ENCODE results near the gene HARS1. TPM values are rescaled to one million over a fixed set of nuclear protein-coding genes. Genes with fewer than 3 reads are reported as not detected.

The HARS1 gene
- total and polyA plus RNA-seq, 2 of the 13 experiments (the other 11 are each of a cell fraction or from before 2014, with no cell fraction given): 36.9 to 66.2 TPM

DNA sequence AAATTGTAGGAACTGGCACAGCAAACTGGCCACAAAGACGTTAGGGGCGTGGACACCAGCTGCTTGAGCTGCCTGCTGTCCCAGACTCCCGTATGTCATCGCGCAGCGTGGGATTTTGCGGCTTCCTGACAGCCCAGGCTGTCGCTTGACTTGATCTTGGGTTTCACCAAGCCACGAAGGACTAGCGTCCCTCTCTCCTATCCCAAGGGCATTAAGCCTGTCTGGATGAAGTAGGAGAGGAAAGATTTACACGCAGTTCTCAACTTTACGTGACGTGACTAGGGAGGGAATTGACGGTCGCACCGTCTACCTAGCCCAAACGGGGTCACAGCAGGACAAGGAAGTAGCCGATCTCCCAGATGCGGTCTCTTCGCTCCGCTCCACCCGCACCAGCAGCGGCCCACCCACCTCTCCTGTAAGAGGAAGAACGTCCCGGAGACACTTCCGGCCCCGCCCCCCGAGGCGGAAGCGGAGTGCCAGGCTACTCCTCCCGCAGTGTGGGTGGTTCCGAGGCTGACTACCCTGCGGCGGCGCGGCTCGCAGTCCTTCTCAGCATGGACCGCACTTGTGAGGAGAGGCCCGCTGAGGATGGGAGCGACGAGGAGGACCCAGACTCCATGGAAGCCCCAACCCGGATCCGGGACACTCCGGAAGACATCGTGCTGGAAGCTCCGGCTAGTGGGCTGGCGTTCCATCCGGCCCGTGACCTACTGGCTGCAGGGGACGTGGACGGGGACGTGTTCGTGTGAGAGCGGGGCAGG, 26.6 kb downstream of the HARS1 start, which contains the start of gene WDR55 (continued):
- TF ChIP-seq ZBTB40 (IDR thresholded peaks at IDR 0.05) (peak; percentile 66), ZBTB40 (CRISPR knock-in tag; IDR thresholded peaks at IDR 0.05) (no peak; the same call in 1 of the 2 replicates), GTF2F1 (IDR thresholded peaks at IDR 0.05; ENCODE audit: low read length) (no peak), FIP1L1 (IDR thresholded peaks at IDR 0.05; ENCODE audit: borderline replicate concordance, insufficient read depth, low read depth, low read length) (no peak), ZNF101 (CRISPR knock-in tag; IDR thresholded peaks at IDR 0.05; ENCODE audit: borderline replicate concordance, low read depth) (no peak), ZNF713 (CRISPR knock-in tag; IDR thresholded peaks at IDR 0.05) (no peak), ZBTB8A (CRISPR knock-in tag; IDR thresholded peaks at IDR 0.05; ENCODE audit: borderline replicate concordance, low read depth) (no peak), SNAPC2 (CRISPR knock-in tag; IDR thresholded peaks at IDR 0.05) (no peak; the same call in 1 of the 2 replicates), ZMYM2 (CRISPR knock-in tag; IDR thresholded peaks at IDR 0.05) (0 out of 2 replicates have a peak, but pooled peaks have one; percentile 41), HINFP (CRISPR knock-in tag; IDR thresholded peaks at IDR 0.05; ENCODE audit: low read depth) (no peak), JDP2 (CRISPR knock-in tag; IDR thresholded peaks at IDR 0.05; ENCODE audit: borderline replicate concordance) (no peak), NONO (IDR thresholded peaks at IDR 0.05) (no peak), NONO (CRISPR knock-in tag; conservative IDR thresholded peaks at IDR 0.05) (peak; percentile 81), RNF219 (CRISPR knock-in tag; IDR thresholded peaks at IDR 0.05) (no peak)
